ENCODE results near the gene DDO. TPM values are rescaled to one million over a fixed set of nuclear protein-coding genes. Genes with fewer than 3 reads are reported as not detected.
"Not testable (repeated sequence)": the region's sequence is repeated elsewhere in the genome, so short reads cannot be mapped to it uniquely, and the experiment has no call there.

The DDO gene
- total RNA-seq, 2 experiments from 2014 or later: not detected

DNA sequence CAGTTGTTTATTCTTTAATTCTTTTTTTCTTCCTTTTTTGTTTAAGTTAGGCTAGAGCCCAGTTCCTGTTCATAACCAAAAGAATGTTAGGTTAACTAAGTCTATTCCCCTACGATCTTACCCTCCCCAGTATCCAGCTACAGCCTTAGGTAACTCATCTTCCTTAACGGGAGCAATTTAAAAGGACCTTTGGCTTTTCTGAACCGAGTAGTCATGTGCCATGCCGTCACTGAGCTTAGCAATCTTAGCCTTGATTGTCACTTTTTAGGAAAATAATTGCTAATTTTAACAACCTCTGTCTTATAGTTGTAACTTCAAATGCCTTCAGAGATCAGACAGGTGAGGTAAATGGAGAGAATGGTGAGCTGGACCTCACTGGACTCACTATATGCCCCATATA lies 63.4 kb downstream of the DDO start:
- CTCF ChIA-PET (ENCODE audit: unreplicated experiment): no interaction called here
- POLR2A ChIA-PET: no interaction called here
- H3K9me2 ChIP-seq (ENCODE audit: insufficient read depth, low read length): no peaks in the 10 kb centered on the region
- no peaks in the 10 kb centered on the region for H3K36me3 ChIP-seq (ENCODE audit: insufficient read depth, low read length)
- no peaks in the 10 kb centered on the region for H3K79me2 ChIP-seq (ENCODE audit: insufficient read depth, low read depth, low read length)
- TF ChIP-seq, protein P1, sequence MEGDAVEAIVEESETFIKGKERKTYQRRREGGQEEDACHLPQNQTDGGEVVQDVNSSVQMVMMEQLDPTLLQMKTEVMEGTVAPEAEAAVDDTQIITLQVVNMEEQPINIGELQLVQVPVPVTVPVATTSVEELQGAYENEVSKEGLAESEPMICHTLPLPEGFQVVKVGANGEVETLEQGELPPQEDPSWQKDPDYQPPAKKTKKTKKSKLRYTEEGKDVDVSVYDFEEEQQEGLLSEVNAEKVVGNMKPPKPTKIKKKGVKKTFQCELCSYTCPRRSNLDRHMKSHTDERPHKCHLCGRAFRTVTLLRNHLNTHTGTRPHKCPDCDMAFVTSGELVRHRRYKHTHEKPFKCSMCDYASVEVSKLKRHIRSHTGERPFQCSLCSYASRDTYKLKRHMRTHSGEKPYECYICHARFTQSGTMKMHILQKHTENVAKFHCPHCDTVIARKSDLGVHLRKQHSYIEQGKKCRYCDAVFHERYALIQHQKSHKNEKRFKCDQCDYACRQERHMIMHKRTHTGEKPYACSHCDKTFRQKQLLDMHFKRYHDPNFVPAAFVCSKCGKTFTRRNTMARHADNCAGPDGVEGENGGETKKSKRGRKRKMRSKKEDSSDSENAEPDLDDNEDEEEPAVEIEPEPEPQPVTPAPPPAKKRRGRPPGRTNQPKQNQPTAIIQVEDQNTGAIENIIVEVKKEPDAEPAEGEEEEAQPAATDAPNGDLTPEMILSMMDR (conservative IDR thresholded peaks at IDR 0.05; ENCODE audit: low read length): no peak
- no peak for TF ChIP-seq EZH2phosphoT487 (IDR thresholded peaks at IDR 0.05; ENCODE audit: borderline replicate concordance, low read depth, low read length)
- DNase-seq (ENCODE audit: low spot score): no peak
- H3K4me3 ChIP-seq (ENCODE audit: low read depth, low read length, poor library complexity, severe bottlenecking): no peak overlapping the region
- H3K27ac ChIP-seq (ENCODE audit: low read depth, low read length, poor library complexity, severe bottlenecking): no peak overlapping the region
- no peaks in the 10 kb centered on the region for H3K4me1 ChIP-seq (ENCODE audit: insufficient read depth, low read length, poor library complexity, severe bottlenecking)
- H3K4me2 ChIP-seq (ENCODE audit: low read length): no peak overlapping the region
- H4K20me1 ChIP-seq (ENCODE audit: insufficient read depth, low read length): no peaks in the 10 kb centered on the region
- no TSS peak for BruUV-seq (replicated peaks)
- no peak overlapping the region for H2AFZ ChIP-seq (ENCODE audit: low read length)
- H3K9me3 ChIP-seq (ENCODE audit: low read length): no peaks in the 10 kb centered on the region
- intact Hi-C loops (cut with micrococcal nuclease; ENCODE audit: unreplicated experiment): no loop called here

DNA sequence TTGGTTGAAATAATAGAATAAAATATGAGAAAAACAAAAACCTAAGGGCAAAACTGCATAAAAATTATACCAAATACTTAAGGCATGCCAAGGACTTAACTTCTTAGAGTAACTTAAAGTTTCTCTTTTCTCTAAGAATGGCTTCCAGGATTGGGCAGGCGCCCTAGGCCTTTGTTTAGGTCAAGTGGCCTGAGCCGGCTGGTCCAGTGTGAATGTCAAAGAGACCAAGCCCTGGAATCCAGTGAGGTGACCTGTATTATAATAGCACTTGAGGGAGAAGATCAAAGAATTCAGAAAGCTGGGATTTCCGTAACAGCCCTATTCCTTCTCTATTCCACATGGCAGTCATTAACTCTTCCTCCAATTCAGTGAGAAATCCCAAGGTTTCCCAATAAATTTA lies 63.8 kb downstream of the DDO start:
- H3K27ac ChIP-seq (ENCODE audit: low read depth, low read length, poor library complexity, severe bottlenecking): no peak overlapping the region
- no TSS peak for BruUV-seq (replicated peaks)
- no peaks in the 10 kb centered on the region for H3K4me1 ChIP-seq (ENCODE audit: insufficient read depth, low read length, poor library complexity, severe bottlenecking)
- H3K79me2 ChIP-seq (ENCODE audit: insufficient read depth, low read depth, low read length): no peaks in the 10 kb centered on the region
- no peak overlapping the region for H2AFZ ChIP-seq (ENCODE audit: low read length)
- H3K4me2 ChIP-seq (ENCODE audit: low read length): no peak overlapping the region
- ChIA-PET POLR2A (no interaction called here), CTCF (ENCODE audit: unreplicated experiment) (no interaction called here)
- no peaks in the 10 kb centered on the region for H3K9me2 ChIP-seq (ENCODE audit: insufficient read depth, low read length)
- H3K9me3 ChIP-seq (ENCODE audit: low read length): no peaks in the 10 kb centered on the region
- no peaks in the 10 kb centered on the region for H3K36me3 ChIP-seq (ENCODE audit: insufficient read depth, low read length)
- TF ChIP-seq, protein P1 (conservative IDR thresholded peaks at IDR 0.05; ENCODE audit: low read length): no peak
- TF ChIP-seq EZH2phosphoT487 (IDR thresholded peaks at IDR 0.05; ENCODE audit: borderline replicate concordance, low read depth, low read length): no peak
- H3K4me3 ChIP-seq (ENCODE audit: low read depth, low read length, poor library complexity, severe bottlenecking): no peak overlapping the region
- intact Hi-C loops (cut with micrococcal nuclease; ENCODE audit: unreplicated experiment): no loop called here
- no peaks in the 10 kb centered on the region for H4K20me1 ChIP-seq (ENCODE audit: insufficient read depth, low read length)
- DNase-seq (ENCODE audit: low spot score): no peak

DNA sequence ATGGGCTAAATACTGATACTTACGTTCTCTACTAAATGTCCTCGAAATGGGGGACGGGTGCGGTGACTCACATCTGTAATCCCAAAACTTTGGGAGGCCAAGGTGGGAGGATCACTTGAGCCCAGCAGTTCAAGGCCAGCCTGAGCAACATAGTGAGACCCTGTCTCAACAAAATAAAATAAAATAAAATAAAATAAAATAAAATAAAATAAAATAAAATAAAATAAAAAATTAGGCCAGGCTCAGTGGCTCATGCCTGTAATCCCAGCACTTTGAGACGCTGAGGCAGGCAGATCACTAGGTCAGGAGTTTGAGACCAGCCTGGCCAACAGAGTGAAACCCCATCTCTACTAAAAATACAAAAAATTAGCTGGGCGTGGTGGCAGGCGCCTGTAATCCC lies 64.8 kb downstream of the DDO start:
- CTCF ChIA-PET (ENCODE audit: unreplicated experiment); BruUV-seq (replicated peaks); H3K9me3 ChIP-seq (ENCODE audit: low read length); H4K20me1 ChIP-seq (ENCODE audit: insufficient read depth, low read length); H3K9me2 ChIP-seq (ENCODE audit: insufficient read depth, low read length); H3K27ac ChIP-seq (ENCODE audit: low read depth, low read length, poor library complexity, severe bottlenecking); H3K36me3 ChIP-seq (ENCODE audit: insufficient read depth, low read length); POLR2A ChIA-PET; H3K4me1 ChIP-seq (ENCODE audit: insufficient read depth, low read length, poor library complexity, severe bottlenecking); intact Hi-C loops (cut with micrococcal nuclease; ENCODE audit: unreplicated experiment); DNase-seq (ENCODE audit: low spot score); H3K4me3 ChIP-seq (ENCODE audit: low read depth, low read length, poor library complexity, severe bottlenecking); H2AFZ ChIP-seq (ENCODE audit: low read length); H3K79me2 ChIP-seq (ENCODE audit: insufficient read depth, low read depth, low read length); H3K4me2 ChIP-seq (ENCODE audit: low read length): not testable (repeated sequence)
